ENCODE results near the gene FLACC1. TPM values are rescaled to one million over a fixed set of nuclear protein-coding genes. Genes with fewer than 3 reads are reported as not detected.

Gene FLACC1
- total and polyA plus RNA-seq, 4 donors: 0.09 to 7.1 (median 1.1) TPM

GRCh38 chr2:201261471-201261870 is 95.7 kb downstream of the FLACC1 start:
- Histone ChIP-seq H3K4me1 (ENCODE audit: control insufficient read depth in 4 of 4, insufficient read depth in 4 of 4, low read length in 3 of 4) (peaks cover 0 to 4% (median 1%) of the 10 kb centered on the region in 4 donors), H3K4me3 (ENCODE audit: low read depth in 1 of 3, low read length in 3 of 3) (peak overlapping the region in 1 of 3 donors; percentile 15), H3K36me3 (ENCODE audit: control insufficient read depth in 4 of 4, insufficient read depth in 3 of 4, low read depth in 1 of 4, low read length in 3 of 4) (no peaks in the 10 kb centered on the region), H3K27ac (ENCODE audit: low read depth in 1 of 2, low read length in 2 of 2) (peak overlapping the region in 1 of 2 donors; percentile 0), H3K9ac (ENCODE audit: low read depth in 1 of 2, low read length in 2 of 2) (no peak overlapping the region), H3K27me3 (ENCODE audit: control insufficient read depth in 4 of 4, insufficient read depth in 4 of 4, low read length in 3 of 4) (no peaks in the 10 kb centered on the region), H3K9me3 (ENCODE audit: control insufficient read depth in 4 of 4, low read length in 3 of 4) (no peaks in the 10 kb centered on the region)
- TF ChIP-seq MAX (IDR thresholded peaks at IDR 0.05) (no peak), ZBTB33 (IDR thresholded peaks at IDR 0.05) (no peak), RAD21 (IDR thresholded peaks at IDR 0.05) (no peak), FOXA2 (IDR thresholded peaks at IDR 0.05) (no peak), YY1 (IDR thresholded peaks at IDR 0.05) (no peak), FOXA1 (IDR thresholded peaks at IDR 0.05) (no peak), EGR1 (IDR thresholded peaks at IDR 0.05; ENCODE audit: low read depth in 2 of 2) (no peak), NR2F2 (IDR thresholded peaks at IDR 0.05) (no peak), REST (IDR thresholded peaks at IDR 0.05) (no peak), HNF4G (IDR thresholded peaks at IDR 0.05) (no peak), HNF4A (conservative IDR thresholded peaks at IDR 0.05) (no peak), GABPA (IDR thresholded peaks at IDR 0.05 in 1 of 2, conservative IDR thresholded peaks at IDR 0.05 in 1 of 2) (no peak), JUND (IDR thresholded peaks at IDR 0.05) (no peak), TAF1 (conservative IDR thresholded peaks at IDR 0.05) (no peak), ATF3 (IDR thresholded peaks at IDR 0.05) (no peak), RXRA (IDR thresholded peaks at IDR 0.05) (no peak), CTCF (IDR thresholded peaks at IDR 0.05; ENCODE audit: low read depth, low read length, missing input control) (no peak), SP1 (IDR thresholded peaks at IDR 0.05) (no peak)
- no peak for DNase-seq (ENCODE audit: low spot score)
- 81% methylated on average over 9 of the region's 9 CpGs for WGBS
